Effector memory CD8-positive, alpha-beta T cell (primary cell): ENCODE results near the gene JAZF1.
A peak's percentile ranks its signal among the peaks of the same experiment; 100 is the strongest.

ENCODE experiments used
- ATAC-seq: fragments of 150-1000 bp; cut with Tn5 transposase; replicated peaks from 2 replicates; pipeline ENCODE4 v1.10.0; 2021; ENCODE audit warnings: mild to moderate bottlenecking, moderate library complexity
- DNase-seq, 3 experiments: peaks; one replicate each; pipeline ENCODE4 v3.0.0; 2021
- H3K27ac Mint-ChIP-seq, 2 donors: one replicate each; pipeline ENCODE4 v1.8.0; 2022; ENCODE audit warnings: mild to moderate bottlenecking in 2 of 2, mixed read lengths in 2 of 2, moderate library complexity in 2 of 2
- H3K27me3 Mint-ChIP-seq, 2 donors: one replicate each; pipeline ENCODE4 v1.8.0; 2022; ENCODE audit warnings: mixed read lengths in 2 of 2
- H3K36me3 Mint-ChIP-seq: one replicate; pipeline ENCODE4 v1.8.0; 2022; ENCODE audit warnings: mild to moderate bottlenecking, moderate library complexity, mixed read lengths; ENCODE audit not compliant: insufficient read depth
- H3K4me1 Mint-ChIP-seq, 2 donors: one replicate each; pipeline ENCODE4 v1.8.0; 2022; ENCODE audit warnings: low read depth in 2 of 2, mixed read lengths in 2 of 2
- H3K4me3 Mint-ChIP-seq, 2 donors: one replicate each; pipeline ENCODE4 v1.8.0; 2022; ENCODE audit warnings: mild to moderate bottlenecking in 2 of 2, mixed read lengths in 2 of 2, moderate library complexity in 2 of 2
- H3K9me3 Mint-ChIP-seq, 2 donors: one replicate each; pipeline ENCODE4 v1.8.0; 2022; ENCODE audit warnings: mixed read lengths in 2 of 2

Gene JAZF1

DNA sequence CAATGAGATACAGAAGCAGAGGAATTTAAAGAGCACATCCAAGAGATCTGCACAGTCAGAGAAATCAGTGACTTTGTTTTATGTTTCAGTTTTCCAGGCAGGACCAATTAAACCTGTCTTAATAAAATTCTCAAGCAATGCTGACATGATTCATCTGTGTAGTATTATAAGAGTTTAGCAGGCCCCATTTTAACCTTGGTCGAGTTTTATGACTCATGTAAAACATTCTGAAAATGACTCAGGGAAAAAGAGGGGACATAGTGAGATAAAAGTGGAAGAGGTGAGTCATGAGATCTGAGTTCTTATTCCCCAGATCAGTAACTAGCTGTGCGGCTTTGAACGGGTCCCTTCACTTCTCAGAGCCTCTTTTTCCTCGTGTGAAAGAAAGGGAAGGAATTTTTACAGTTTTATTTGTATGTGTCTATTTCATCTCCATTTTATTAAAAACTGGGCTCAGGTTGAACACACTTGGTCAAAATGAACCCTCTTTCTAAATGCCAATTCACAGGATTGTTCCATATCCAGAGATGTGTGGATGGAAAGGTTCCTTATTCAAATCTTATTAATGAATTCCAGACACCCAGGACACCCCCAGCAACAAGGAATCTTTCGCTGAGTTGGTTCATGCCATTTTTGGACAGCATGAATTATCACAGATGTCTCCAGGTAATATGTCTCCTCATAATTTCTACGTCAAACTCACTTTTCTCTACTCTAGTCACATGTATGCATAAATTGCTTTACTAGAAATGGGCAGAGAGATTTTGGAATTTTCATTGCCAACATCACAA lies 143.2 kb downstream of the JAZF1 start:
- no peak for DNase-seq
- peaks cover 13 to 40% of the 10 kb centered on the region in 2 donors for H3K4me1 Mint-ChIP-seq
- H3K4me3 Mint-ChIP-seq = no peak overlapping the region
- H3K36me3 Mint-ChIP-seq = no peaks in the 10 kb centered on the region
- no peaks in the 10 kb centered on the region for H3K27me3 Mint-ChIP-seq
- peaks cover 0 to 1% of the 10 kb centered on the region in 2 donors for H3K9me3 Mint-ChIP-seq
- peak; percentile 24 for ATAC-seq
- peak overlapping the region in 1 of 2 donors; percentile 62 for H3K27ac Mint-ChIP-seq

GRCh38 chr7:28036696-28037095 lies 143.9 kb downstream of the JAZF1 start:
- Mint-ChIP-seq H3K36me3 (no peaks in the 10 kb centered on the region), H3K4me1 (peaks cover 13 to 38% of the 10 kb centered on the region in 2 donors), H3K4me3 (no peak overlapping the region), H3K9me3 (no peaks in the 10 kb centered on the region), H3K27me3 (no peaks in the 10 kb centered on the region), H3K27ac (peak overlapping the region in 1 of 2 donors; percentile 62)
- DNase-seq (no peak), ATAC-seq (no peak)

- Mint-ChIP-seq H3K27me3 (no peaks in the 10 kb centered on the region), H3K27ac (peak overlapping the region in 1 of 2 donors; percentile 13), H3K4me1 (peaks cover 10 to 44% of the 10 kb centered on the region in 2 donors), H3K36me3 (no peaks in the 10 kb centered on the region), H3K9me3 (no peaks in the 10 kb centered on the region), H3K4me3 (no peak overlapping the region)
- no peak for ATAC-seq
- no peak for DNase-seq
Observed at GRCh38 chr7:28033386-28033785, 147.2 kb downstream of the JAZF1 start.

DNA sequence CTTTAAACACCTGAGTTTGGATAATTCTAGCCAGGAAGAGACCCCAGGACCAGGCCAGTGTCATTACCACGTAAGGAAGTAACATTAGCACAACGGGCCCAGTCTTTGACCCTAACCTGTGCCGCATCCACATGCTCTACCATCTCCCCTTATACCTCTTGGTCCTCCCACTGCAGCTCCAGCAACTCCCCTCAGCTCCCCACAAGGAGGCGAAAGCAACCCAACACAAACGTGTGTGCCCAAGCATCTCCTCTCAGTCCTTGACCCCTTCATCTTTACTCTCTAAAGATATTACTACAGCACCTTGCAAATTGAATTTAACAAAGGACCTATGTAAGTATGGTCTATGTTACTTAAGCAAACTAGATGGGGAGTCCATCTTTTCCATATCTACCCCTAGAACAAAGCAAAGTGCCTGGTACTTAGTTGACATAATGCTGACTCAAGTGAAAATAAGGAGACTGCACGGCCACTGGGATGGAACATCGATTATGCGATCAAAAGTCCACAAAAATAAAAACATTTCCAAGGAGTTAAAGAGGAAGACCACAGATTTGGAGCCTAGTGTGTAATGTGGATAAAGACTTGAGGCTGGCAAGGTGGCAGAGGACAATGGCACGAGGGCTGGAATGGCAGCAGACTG lies 147.7 kb downstream of the JAZF1 start:
- Mint-ChIP-seq H3K4me1 (peaks cover 10 to 40% of the 10 kb centered on the region in 2 donors), H3K27ac (no peak overlapping the region), H3K9me3 (no peaks in the 10 kb centered on the region), H3K4me3 (no peak overlapping the region), H3K27me3 (no peaks in the 10 kb centered on the region), H3K36me3 (no peaks in the 10 kb centered on the region)
- DNase-seq (no peak), ATAC-seq (no peak)

DNA sequence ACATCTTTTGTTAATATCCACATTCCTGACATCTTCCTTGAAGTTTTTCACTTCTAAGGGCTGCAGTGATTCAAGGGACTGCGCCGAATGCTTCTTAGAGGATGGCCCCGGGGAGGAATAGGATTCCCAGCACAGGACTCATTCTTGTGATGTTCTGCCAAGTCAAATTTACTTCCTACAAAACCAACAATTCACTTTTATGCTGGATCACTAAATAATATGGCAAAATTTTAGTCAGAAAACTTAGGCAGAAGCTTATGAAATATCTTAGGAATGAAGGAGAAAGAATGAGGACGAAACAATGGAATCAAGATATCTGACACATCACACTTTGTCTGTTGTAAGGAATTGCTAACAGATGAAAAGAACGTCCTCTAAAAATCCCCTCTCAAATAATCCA lies 151.5 kb downstream of the JAZF1 start:
- no peak overlapping the region for H3K4me3 Mint-ChIP-seq
- H3K4me1 Mint-ChIP-seq = peaks cover 12 to 37% of the 10 kb centered on the region in 2 donors
- H3K27ac Mint-ChIP-seq = no peak overlapping the region
- H3K36me3 Mint-ChIP-seq = no peaks in the 10 kb centered on the region
- ATAC-seq = no peak
- DNase-seq = no peak
- no peaks in the 10 kb centered on the region for H3K27me3 Mint-ChIP-seq
- H3K9me3 Mint-ChIP-seq = no peaks in the 10 kb centered on the region

DNA sequence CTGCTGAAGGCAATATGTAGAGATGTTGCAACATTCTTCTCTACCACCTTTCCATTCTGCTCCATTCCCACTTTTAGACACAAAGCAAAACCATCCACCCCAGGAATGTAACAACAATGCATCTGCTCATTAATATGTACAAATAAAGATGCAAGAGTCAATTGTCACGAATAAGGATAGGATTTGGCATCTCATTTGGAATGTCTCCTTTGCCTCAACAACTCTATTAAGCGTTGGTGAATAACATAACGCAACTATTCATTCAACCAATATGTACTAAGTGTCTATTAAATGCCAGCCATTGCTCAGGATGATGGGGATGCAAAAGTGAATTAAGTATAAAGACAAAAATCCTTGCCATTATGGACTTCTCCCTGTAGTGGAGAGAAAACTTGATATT lies 152.1 kb downstream of the JAZF1 start:
- ATAC-seq = no peak
- no peaks in the 10 kb centered on the region for H3K27me3 Mint-ChIP-seq
- no peak overlapping the region for H3K27ac Mint-ChIP-seq
- no peaks in the 10 kb centered on the region for H3K9me3 Mint-ChIP-seq
- DNase-seq = no peak
- no peak overlapping the region for H3K4me3 Mint-ChIP-seq
- no peaks in the 10 kb centered on the region for H3K36me3 Mint-ChIP-seq
- H3K4me1 Mint-ChIP-seq = peaks cover 12 to 37% of the 10 kb centered on the region in 2 donors

GRCh38 chr7:28026237-28026636 lies 154.4 kb downstream of the JAZF1 start:
- no peak overlapping the region for H3K27ac Mint-ChIP-seq
- DNase-seq (no peak), ATAC-seq (no peak)
- H3K27me3 Mint-ChIP-seq = no peaks in the 10 kb centered on the region
- no peaks in the 10 kb centered on the region for H3K36me3 Mint-ChIP-seq
- peaks cover 9 to 25% of the 10 kb centered on the region in 2 donors for H3K4me1 Mint-ChIP-seq
- no peak overlapping the region for H3K4me3 Mint-ChIP-seq
- H3K9me3 Mint-ChIP-seq = no peaks in the 10 kb centered on the region

- no peaks in the 10 kb centered on the region for H3K36me3 Mint-ChIP-seq
- H3K9me3 Mint-ChIP-seq = no peaks in the 10 kb centered on the region
Observed at GRCh38 chr7:28024786-28025334, 155.7 kb downstream of the JAZF1 start.

DNA sequence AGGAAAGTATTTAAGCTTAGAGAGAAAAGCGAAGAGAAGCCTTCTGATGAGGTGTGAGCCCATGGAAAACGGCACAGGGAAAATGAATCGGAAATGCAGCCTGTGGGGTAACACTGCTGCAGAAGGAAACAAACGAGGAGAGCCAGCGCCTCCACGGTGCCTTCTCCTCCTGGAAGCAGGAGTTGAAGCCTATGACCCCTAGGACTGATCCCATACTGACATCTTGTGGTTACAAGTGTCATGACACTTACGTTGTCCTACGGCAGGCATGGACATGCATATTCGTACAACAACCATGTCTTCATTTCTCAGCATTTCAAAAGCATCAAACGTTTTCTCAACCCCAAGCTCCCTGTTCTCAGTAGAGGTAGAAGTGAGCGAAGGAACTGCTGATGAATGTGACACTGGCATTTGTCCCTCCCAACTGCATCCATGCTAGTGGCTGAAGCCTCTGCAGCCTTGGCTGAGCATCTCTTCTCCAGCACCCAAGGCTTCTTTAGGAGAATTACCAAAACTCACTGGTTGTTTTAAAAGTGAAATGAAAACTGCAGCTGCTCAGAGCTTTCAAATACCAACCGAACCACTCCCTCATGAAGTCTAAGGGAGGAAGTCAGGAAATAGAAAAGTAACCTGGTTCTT lies 160.2 kb downstream of the JAZF1 start:
- ATAC-seq (peak; percentile 70), DNase-seq (peak; percentile 6 to 41 (median 30))
- peak overlapping the region; percentile 13 to 36 for H3K27ac Mint-ChIP-seq
- no peaks in the 10 kb centered on the region for H3K9me3 Mint-ChIP-seq
- H3K27me3 Mint-ChIP-seq = no peaks in the 10 kb centered on the region
- H3K4me3 Mint-ChIP-seq = no peak overlapping the region
- H3K4me1 Mint-ChIP-seq = peaks cover 12 to 27% of the 10 kb centered on the region in 2 donors
- H3K36me3 Mint-ChIP-seq = peaks cover 2% of the 10 kb centered on the region

More at GRCh38 chr7:28024786-28025334, 155.7 kb downstream of the JAZF1 start:
- Mint-ChIP-seq H3K27ac (no peak overlapping the region), H3K4me1 (peaks cover 13 to 29% of the 10 kb centered on the region in 2 donors), H3K27me3 (no peaks in the 10 kb centered on the region), H3K4me3 (no peak overlapping the region)
- DNase-seq = no peak
- no peak for ATAC-seq

DNA sequence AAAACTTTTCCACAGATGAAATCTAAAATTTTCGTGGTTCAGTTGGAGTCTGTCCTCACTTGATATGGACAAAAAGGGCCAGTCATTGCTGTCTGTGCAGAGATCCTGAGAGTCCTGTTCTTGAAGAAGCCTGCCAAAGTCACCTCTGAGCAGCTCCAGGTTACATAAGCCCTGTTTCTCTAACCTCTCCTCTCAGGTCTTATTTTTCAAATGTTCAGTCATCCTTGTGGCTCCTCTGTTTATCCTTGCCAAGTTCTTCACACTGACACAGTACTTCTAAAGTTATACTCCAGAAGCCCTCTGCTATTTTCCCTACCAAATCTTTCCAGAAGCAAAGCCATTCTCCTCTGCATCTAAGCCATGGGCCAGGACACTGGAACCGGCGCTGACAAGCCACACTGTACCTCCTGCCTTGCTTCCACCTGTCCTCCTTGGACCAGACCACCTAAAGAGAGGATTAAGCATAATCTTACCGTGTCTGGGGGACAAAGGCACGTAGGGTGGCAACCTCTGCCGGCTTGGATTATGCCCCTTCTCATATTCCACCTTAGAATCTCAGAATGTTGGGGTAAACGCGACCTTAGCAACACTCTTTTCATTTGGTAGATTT lies 161.6 kb downstream of the JAZF1 start:
- DNase-seq = no peak
- Mint-ChIP-seq H3K9me3 (no peaks in the 10 kb centered on the region), H3K4me1 (peaks cover 7 to 36% of the 10 kb centered on the region in 2 donors), H3K4me3 (no peak overlapping the region), H3K27ac (no peak overlapping the region), H3K36me3 (peaks cover 2% of the 10 kb centered on the region), H3K27me3 (no peaks in the 10 kb centered on the region)
- no peak for ATAC-seq

GRCh38 chr7:28018446-28018845 lies 162.1 kb downstream of the JAZF1 start:
- no peak for ATAC-seq
- no peak overlapping the region for H3K27ac Mint-ChIP-seq
- no peaks in the 10 kb centered on the region for H3K9me3 Mint-ChIP-seq

GRCh38 chr7:28018020-28018419 lies 162.6 kb downstream of the JAZF1 start:
- H3K36me3 Mint-ChIP-seq = peaks cover 2% of the 10 kb centered on the region
- H3K4me3 Mint-ChIP-seq = no peak overlapping the region
- no peaks in the 10 kb centered on the region for H3K27me3 Mint-ChIP-seq
- ATAC-seq = no peak
- no peak overlapping the region for H3K27ac Mint-ChIP-seq
- no peaks in the 10 kb centered on the region for H3K9me3 Mint-ChIP-seq
- peaks cover 8 to 36% of the 10 kb centered on the region in 2 donors for H3K4me1 Mint-ChIP-seq
- no peak for DNase-seq

More at GRCh38 chr7:28018446-28018845, 162.1 kb downstream of the JAZF1 start:
- H3K27me3 Mint-ChIP-seq = no peaks in the 10 kb centered on the region
- H3K36me3 Mint-ChIP-seq = peaks cover 2% of the 10 kb centered on the region
- DNase-seq = no peak
- H3K4me3 Mint-ChIP-seq = no peak overlapping the region
- peaks cover 8 to 36% of the 10 kb centered on the region in 2 donors for H3K4me1 Mint-ChIP-seq

- Mint-ChIP-seq H3K4me3 (no peak overlapping the region), H3K36me3 (peaks cover 2% of the 10 kb centered on the region), H3K9me3 (no peaks in the 10 kb centered on the region), H3K4me1 (peaks cover 8 to 36% of the 10 kb centered on the region in 2 donors), H3K27me3 (no peaks in the 10 kb centered on the region), H3K27ac (no peak overlapping the region)
- DNase-seq = no peak
- ATAC-seq = no peak
Observed at GRCh38 chr7:28017372-28017771, 163.2 kb downstream of the JAZF1 start.
